NCI-H2107 treated with DMSO at 0.1 percent for 48 hours (cell line): ENCODE measurements around the gene C10orf143.
"Not testable (repeated sequence)": the region's sequence is repeated elsewhere in the genome, so short reads cannot be mapped to it uniquely, and the experiment has no call there.

Source experiments
- DNase-seq: peaks from one replicate; lab custom pipeline; 2025; ENCODE audit not compliant: unreplicated experiment; lab: John Stamatoyannopoulos, UW

The C10orf143 gene

DNA sequence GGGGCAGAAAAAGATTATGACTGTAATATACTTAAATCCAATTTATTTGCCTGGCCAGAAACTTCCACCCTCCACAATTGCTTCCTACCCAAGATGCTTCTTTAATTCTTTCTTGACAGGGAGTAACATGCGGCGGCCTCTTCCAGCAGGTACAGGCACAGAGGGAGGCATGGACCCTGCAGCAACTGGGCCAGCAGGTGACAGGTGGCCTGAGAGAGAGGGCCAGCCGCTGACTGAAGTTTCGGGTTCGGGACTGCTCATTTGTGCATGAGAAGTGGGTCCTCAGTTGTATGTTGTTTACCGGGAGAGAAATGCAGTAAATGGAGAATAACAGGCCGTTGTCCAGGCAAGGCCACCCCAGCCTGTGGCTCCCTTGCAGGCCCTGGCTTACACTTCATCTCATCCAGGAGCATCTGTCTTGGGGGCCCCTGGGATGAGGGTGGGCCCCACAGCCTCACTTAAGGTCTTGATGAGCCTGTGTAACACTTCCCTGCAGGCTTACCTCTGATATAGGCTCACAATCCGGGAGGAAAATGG is 72.5 kb downstream of the C10orf143 start:
- no peak for DNase-seq

DNA sequence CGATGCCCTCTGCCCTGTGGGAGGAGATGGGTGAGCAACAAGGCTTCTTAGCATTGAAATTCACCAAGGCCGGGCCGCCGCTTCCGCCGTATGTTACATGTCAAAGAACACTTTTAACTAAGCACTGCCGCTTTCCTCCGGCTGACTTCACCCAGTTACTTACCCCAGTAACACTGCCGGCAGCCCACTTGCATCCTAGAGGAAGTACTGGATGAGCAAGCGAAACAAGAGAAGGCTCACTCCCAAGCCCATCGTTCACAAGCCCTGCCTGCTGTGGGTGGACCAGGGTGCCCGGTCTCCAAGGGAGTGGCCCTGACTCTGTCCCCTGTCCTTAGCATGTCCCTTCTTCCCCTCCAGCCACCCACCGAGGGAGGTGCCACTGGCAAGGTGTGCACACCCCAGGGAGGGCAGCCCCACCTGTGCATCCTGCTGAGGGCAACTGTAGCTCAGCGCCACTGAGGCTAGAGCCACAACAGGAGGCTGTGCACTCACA is 73.4 kb downstream of the C10orf143 start:
- no peak for DNase-seq

DNA sequence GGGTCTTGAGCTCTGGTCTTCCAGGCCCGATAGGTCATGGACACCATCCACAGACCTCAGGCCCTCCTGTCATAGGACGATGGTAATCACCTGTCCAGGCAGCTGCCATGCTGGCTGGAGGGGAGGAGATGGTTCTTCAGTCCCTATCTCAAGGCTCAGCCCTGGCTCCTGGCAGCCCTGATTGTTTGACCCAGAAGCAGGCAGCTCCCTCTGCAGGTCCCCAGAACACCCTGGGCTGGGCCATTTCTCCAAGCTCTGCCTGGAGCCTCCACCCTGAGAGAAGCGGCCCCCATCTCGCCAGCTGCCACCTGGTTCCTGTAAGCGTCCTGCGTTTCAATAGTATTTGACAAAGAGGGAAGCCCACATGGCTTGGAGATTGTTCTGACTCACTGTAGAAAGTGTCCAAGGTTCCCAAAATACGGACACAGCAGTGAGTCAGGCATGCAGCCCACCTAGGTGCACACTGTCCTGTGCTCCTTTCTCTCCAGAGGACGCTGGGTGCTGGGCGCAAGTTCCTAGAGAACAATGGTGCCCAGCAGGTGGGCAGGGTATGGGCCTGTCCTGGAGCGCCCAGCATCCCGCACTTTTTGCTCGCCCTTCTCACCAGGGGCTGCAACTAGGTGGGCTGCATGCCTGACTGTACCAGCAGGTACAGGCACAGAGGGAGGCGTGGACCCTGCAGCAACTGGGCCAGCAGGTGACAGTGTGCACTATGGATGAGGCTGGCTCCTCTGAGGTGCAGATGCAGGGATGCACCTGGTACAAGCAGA is 74.1 kb downstream of the C10orf143 start:
- no peak for DNase-seq

DNA sequence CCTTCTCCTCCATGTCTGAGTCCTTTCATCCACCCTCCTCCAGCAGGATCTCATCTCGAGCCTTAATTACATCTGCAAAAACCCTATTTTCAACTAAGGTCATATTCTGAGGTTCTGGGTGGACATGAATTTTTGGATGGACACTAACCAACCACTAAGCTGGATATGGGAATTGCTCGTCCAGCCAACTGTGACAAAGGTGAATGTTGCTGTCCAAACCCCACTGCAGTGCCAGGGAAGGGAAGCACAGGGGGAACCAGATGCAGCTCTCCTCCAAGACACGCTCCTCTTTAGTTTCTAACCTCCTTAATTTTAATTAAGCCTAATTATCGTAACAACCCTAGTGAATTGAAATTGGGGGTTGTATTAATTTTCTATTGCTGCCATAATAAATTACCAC is 81.4 kb downstream of the C10orf143 start:
- no peak for DNase-seq

DNA sequence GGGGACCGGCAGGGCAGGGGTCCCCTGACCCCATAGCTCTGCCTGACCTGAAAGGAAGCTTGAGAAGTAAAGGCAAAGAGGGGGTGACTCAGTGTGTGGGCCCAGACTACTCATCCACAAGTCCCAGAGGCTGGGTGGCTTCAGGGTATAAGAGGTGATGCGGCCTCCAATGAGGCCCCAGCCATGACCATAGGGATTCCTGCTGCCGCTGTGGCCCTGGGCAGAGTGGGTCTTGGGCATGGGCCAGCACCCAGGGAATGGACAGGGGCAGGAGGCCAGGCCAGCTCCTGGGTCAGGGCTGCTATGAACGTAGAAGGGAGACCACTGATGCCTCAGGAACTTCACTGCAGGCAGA is 82.2 kb downstream of the C10orf143 start:
- DNase-seq: no peak

DNA sequence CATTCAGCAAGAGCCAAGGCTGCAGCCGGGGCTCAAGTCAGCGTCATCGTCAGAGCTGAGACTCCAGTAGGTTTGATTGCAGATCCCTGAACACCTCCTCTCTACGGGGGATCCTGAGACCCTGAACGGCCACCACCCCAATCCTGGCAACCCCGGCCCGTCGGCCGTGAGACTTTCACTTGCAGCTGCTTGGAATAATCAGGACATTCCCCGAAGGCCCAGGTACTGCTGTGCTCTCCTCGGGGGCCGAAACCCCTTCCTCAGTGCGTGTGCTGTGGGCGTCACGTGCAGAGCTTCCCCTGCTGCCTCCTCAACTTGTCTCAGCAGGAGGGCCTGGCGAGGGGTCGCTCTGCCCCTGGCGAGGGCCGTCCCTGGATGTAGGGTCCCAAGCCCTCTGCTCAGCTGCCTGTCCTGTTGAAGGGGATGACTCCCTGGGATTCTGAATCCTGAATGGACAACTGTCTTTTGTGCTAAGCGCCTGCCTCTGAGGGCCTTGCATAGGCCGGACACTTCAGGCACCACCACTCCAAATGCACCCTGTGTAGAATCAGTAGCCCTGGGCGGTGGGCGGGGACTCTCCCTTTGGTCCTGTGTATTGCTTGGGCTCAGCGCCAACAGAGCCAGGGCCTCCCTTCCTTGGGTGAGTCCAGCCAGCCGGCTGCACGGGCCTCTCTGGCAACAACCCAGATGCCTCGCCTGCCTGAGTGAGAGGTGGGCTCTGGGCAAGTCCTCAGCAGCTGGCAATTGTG is 82.7 kb downstream of the C10orf143 start:
- no peak for DNase-seq

DNA sequence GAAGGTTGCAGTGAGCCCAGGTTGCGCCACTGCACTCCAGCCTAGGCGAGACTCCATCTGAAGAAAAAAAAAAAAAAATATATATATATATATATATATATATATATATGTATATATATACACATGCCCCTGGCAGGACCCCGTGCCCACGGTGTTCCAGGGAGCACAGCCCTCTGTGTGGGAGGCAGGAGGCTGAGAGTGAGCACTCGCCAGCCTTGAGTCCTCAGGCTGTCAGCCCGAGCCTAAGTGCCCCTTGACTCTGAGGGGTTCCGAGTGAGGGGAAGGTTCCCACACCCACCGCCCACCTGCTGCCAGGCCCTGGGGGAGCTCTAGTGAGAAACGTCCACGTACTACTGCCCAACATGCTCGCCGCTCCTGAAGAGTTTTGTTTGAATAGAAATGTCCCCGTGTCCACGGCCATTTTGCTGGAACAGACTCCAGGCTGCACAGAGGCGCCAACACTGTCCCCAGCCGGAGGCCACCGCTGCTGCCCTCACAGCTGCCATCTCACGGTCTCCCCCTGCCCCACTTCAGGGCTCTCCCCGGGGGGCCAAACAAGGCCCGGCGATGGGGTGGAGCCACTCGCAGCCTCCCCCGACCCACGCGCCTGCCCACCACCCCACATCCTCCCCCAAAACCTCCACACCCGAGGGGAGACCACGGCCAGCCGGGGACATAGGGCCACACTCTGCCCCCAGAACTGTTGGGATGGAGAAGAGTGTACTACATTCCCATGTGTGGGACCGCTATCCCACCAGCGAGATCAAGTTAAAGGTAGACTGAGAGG is 83.8 kb downstream of the C10orf143 start:
- DNase-seq: no peak

DNA sequence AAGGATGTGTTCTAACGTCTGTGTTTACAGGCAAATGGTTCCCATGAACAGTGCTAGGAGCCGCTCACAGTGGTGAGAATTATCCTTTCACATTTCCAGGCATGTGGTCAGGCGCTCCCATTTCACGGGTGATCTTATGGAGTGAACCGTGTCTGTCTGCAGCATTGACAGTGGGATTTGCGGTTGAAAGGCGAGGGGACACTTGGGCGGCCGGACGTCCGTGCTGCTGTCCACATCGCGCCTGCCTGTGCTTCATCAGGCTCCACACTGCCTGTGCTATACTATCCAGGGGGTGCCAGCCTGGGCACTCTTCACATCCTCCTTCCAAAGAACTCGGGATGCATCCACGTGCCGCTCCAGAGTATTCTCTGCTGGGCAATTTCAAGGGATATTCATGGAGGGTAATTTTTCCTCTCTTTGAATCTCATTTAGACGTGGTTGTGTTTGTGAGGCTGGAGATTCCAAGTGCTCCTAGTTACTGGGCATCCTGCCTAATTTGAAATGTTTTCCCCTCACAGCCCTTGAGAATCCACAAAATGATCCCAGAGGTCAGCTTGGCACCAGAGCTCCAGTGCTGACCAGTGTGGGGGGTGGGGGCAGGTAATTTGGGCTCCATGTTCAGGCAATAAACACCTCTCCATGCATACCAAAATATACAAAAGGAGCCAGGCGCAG is 84.7 kb downstream of the C10orf143 start:
- DNase-seq: no peak

DNA sequence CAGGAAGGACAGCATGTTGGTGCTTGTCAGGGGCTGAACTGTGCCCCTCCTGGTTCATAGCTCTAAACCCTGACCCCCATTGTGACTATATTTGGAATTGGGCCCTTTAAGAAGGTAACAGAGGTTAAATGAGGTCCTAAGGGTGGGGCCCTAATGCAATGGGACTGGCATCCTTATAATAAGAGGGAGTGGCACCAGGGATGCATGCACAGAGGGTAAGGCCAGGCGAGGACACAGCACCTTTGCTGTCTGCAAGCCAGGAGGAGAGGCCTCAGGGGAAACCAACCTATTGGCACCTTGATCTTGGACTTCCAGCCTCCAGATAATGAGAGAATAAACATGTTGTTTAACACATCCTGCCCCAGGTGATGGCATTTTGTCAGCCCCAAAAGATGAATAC is 85.3 kb downstream of the C10orf143 start:
- no peak for DNase-seq

DNA sequence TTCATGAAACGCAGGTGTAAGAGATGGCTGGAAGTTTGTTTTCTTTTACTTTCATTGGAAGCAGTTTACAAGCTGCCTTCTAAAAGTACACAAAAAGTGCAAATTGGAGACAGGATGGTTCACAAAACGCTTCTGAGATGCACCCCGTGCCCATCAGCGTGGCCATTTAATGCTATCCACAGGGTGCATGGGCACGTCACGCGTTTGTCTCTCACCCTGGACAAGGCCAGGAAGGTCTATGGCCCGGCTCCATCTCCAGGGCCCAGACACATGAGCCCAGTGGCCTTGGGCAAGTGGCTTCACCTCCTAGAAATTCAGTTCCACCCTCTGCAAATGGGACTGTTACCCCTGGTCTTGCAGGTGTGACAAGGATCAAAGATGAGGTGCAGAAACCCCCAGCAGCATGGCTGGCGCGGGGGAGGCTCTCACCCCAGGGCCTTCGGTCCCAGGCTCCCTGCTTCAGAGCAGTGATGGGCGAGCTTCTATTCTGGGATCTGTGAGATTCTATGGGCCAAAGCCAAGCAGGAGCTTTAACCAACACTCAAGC is 85.8 kb downstream of the C10orf143 start:
- DNase-seq: no peak

DNA sequence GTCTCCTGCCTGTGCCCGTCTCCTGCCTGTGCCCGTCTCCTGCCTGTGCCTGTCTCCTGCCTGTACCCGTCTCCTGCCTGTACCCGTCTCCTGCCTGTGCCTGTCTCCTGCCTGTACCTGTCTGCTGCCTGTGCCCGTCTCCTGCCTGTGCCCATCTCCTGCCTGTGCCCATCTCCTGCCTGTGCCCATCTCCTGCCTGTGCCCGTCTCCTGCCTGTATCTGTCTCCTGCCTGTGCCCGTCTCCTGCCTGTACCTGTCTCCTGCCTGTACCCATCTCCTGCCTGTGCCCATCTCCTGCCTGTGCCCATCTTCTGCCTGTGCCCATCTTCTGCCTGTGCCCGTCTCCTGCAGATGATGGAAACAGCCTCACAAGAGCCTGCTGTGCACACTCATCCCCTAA is 86.3 kb downstream of the C10orf143 start:
- DNase-seq: not testable (repeated sequence)

DNA sequence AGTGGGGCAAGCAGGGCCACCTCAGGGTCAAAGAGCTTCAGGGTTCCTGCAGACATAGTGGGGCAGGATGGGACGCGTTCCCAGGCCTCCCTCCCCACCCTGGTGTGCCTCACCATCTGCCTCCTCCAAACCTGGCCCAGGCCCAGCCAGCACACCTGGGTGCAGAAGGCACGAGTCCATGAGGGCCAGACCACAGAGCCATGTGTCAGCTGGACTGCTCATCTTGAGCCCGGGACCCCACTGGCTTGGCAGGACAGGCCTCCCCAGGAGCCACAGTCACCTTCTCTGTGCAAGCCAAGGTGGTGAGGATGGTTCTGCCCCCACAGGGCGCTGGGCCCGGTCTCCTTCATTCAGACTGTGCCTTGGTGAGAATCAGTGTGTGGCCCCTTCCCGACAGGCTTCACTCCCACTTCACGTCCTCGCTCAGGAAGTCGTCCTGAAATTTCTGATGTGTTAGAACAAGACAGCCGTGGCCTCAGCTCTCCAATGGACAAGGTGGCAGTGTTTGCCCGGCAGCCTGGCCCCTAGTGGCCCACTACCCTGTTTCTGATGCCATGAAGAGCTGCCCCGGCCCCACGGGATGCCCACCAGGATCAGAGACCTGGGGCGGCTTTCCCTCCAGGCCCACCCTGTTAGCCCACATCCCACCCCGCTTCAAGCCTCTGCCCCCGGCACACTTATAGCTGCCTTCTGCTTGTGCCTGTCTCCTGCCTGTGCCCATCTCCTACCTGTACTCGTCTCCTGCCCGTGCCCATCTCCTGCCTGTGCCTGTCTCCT is 87.0 kb downstream of the C10orf143 start:
- no peak for DNase-seq

DNA sequence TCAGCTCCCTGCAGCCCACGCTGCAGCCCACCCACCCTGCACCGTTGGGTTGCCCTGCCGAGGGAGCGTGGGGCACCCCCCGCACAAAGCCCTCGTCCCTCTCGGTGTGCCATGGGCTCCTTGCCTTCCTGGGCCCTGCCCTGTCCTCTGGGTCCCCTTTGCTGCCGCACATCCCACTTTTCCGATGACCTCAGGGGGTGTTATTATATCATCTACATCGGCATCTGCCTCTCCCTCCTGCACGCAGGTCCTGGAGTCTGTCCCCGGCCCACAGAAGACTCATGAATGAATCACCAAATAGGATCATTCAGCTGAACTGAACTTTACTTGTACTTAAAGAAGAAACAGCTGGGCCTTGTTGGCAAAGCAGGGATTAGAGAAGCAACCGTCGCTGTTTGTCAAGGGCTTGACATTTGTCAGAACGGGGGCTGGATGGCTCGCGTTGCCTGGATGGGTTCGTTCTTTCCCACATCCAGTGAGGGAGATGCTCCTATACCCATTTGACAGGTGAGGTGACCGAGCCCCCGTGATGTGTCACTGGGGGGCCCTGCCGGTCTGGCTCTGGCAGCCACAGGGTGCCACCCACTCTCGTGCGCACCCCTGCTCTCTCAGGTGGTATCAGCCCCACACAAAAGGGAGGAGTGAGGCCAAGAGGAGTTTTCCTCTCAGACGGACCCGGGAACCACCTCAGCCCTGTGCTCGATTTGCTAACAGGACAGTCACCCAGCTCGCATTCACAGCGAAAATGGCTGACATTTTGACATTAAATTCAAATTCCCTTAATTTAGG is 87.9 kb downstream of the C10orf143 start:
- DNase-seq: no peak

DNA sequence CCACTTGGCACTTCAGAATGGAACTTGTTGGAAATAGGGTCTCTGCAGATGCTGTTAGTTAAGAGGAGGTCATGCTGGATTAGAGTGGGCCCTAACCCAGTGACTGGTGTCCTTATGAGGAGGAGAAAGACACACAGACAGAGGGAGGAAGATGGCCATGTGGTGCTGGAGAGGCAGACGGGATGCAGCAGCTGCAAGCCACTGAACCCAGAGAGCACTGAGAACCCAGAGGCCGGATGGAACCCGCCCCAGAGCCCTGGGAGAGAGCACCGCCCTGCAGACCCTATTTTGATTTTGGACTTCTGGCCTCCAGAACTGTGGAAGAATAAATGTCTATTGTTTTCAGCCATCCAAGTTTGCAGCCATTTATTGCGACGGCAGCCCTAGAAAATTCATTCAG is 88.5 kb downstream of the C10orf143 start:
- no peak for DNase-seq

DNA sequence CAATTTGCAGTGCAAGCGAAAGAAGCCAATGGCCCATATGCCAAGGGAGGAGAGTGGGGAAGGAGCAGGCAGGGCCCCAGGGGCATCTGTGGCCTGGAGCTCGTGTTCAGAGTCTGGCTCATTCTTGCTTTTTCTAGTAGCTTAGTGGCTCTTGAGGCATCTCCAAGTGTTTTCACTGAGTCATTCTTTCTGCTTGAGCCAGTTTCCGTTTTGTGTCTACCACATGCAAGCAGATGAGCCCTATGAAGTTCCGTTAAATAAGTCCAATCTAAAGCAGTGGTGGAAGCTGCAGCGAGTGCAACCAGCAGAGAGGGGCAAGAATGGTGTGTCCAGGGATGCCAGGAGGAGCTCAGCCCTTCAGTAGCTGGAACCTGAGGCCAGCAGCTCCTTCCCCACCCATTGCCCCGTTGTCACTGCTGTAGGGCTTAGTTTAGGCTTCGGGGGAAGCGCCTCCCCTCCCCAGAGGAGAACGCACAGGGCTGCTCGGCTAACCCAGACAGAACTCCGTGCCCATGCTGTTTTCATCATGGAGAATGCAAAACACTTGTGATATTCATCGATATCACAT is 89.2 kb downstream of the C10orf143 start:
- DNase-seq: no peak

DNA sequence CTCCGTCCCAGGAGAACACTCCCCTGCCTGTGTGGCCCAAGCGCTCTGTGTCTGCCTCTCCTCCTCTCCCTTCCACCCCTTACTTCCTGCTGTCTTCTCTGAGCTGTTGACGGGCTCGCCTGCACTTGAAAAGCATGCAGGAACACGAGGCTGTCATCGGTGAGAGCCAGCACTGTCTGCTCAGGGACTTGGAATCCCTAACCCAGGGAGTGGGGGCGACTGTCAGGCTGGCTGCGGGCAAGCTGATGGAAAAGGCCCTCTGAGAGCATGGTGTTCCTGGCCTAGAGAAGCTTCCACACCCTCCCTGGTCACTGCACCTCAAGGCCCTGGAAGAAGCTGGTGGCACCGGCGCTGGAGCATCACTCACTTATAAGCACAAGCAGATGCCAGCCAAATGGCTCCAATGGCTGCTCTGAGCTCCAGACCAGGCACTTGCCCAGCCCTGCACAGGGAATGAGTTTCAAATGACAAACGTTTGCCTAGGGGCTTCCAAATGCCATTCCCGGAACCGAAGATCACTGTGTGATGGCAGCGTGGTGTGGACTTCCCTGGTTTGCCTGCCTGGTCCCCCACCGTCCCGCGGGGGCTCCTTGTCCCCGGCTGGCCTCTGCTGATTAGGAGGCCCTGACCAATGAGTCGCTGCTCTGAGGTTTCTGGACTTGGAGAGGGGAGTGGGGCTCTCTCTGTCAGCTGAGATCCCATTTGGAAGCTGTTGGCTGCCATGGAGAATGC is 89.8 kb downstream of the C10orf143 start:
- no peak for DNase-seq

DNA sequence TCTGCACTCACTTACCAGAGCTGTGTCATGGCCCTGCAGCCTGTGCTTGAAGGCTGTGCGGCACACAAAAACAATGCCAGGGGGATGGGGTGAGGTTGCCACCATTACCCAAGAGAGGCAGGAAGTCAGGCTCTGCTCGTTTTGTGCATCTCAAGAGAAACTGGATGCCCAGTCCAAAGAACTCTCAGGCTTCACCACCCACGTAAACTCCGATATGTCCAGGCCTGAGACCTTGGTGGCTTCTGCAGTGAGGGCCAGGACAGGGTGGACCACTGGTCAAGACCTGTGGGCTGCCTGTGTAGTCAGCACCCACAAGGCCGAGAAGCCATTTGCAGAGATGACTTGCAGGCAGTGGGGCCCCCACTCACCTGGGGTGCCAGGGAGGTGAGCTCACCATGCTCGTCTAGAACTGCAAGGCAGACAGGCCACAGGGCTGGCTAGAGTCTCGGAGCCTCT is 91.9 kb downstream of the C10orf143 start:
- no peak for DNase-seq

DNA sequence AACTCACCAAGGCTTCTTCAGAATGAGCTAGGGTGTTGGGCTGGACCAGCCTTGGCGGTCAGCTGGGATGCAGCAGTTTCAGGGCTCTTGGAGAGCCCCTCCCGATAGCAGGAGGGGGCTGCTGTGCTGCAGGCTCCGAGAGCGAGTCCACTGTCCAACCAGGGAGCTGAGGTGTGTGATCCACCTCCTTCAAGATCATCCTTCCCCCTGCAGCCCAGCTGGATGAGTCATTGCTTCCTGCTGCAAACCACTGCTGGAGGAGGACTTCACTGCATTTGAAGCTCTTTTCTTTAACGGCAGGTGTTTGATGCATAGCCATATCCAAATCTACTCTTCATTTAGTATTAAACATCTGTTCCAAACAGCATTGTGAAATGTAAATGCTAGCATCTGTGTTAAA is 92.4 kb downstream of the C10orf143 start:
- no peak for DNase-seq
